Neural crest cell (in vitro differentiated cells): ENCODE measurements around the gene CA5A. TPM values are rescaled to one million over a fixed set of nuclear protein-coding genes. Genes with fewer than 3 reads are reported as not detected.

Source experiments
- DNase-seq: peaks from one replicate; pipeline ENCODE4 v3.0.0; 2021; ENCODE audit warnings: low read depth, mixed read lengths, low spot score
- H3K27ac Mint-ChIP-seq: one replicate; pipeline ENCODE4 v1.8.0; 2021; ENCODE audit warnings: mild to moderate bottlenecking, mixed read lengths; ENCODE audit not compliant: unreplicated experiment
- H3K27me3 Mint-ChIP-seq: 2 replicates; pipeline ENCODE4 v1.8.0; 2021; ENCODE audit warnings: low read depth, mild to moderate bottlenecking, mixed read lengths
- H3K36me3 Mint-ChIP-seq: 2 replicates; pipeline ENCODE4 v1.8.0; 2021; ENCODE audit warnings: low read depth, mild to moderate bottlenecking, mixed read lengths
- H3K4me1 Mint-ChIP-seq: 2 replicates; pipeline ENCODE4 v1.8.0; 2021; ENCODE audit warnings: mixed read lengths
- H3K4me3 Mint-ChIP-seq: one replicate; pipeline ENCODE4 v1.8.0; 2021; ENCODE audit warnings: mild to moderate bottlenecking, mixed read lengths
- H3K9me3 Mint-ChIP-seq: 2 replicates; pipeline ENCODE4 v1.8.0; 2021; ENCODE audit warnings: mixed read lengths
- CTCF ChIP-seq: fragments of 200-600 bp; sonication (generic); conservative IDR thresholded peaks from 2 replicates; pipeline ENCODE4 v1.5.0; 2021; ENCODE audit warnings: antibody characterized with exemption, mild to moderate bottlenecking
- total RNA-seq: library from RNA; stranded (reverse); gene quantifications from 2 replicates; pipeline ENCODE4 v1.2.1, GENCODE V29; 2021

Gene CA5A
- total RNA-seq, 1 donor from 2014 or later = not detected

DNA sequence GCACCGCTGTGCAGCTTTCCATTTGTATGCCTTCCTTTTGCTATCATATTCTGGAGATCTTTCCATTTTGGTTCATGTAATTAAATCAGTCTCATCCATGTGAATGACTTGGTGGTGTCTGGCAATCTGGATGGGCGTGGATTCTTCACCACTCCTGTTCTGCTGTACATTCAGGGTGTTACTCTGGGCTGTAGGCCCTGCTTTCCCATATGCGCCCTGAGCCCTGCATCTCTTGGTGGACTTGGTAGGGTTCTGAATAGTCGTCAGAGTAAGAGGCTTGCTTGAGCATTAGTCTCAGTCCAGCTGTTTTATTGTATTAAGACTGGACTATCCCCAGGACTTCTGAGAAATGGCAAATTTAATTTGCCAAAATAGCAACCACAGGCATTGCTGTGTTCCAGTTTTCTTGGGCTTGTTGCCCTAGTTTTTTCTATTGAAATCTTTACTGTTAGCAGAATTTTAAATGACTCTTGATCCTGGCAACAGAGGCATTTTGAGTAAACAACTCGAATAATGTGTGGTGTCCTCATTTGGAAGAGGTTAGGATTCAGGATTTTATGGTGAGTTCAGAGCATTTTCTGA is 29.8 kb upstream of the CA5A start:
- Mint-ChIP-seq H3K27ac (no peak overlapping the region), H3K4me3 (no peak overlapping the region), H3K9me3 (peaks cover 2% of the 10 kb centered on the region), H3K36me3 (peaks cover 6% of the 10 kb centered on the region), H3K4me1 (peaks cover 35% of the 10 kb centered on the region), H3K27me3 (no peaks in the 10 kb centered on the region)
- no peak for DNase-seq
- no peak for TF ChIP-seq CTCF

GRCh38 chr16:87965417-87965816 is 29.1 kb upstream of the CA5A start:
- Mint-ChIP-seq H3K27me3 (no peaks in the 10 kb centered on the region), H3K9me3 (no peaks in the 10 kb centered on the region), H3K27ac (no peak overlapping the region), H3K4me1 (peaks cover 35% of the 10 kb centered on the region), H3K4me3 (no peak overlapping the region), H3K36me3 (peaks cover 2% of the 10 kb centered on the region)
- no peak for TF ChIP-seq CTCF
- DNase-seq = no peak

GRCh38 chr16:87964049-87964659 is 27.8 kb upstream of the CA5A start:
- no peak for DNase-seq
- peak overlapping the region; percentile 89 for H3K27ac Mint-ChIP-seq
- H3K4me3 Mint-ChIP-seq = no peak overlapping the region

GRCh38 chr16:87963400-87963799 is 27.1 kb upstream of the CA5A start:
- DNase-seq = no peak
- H3K27me3 Mint-ChIP-seq = no peaks in the 10 kb centered on the region
- H3K4me3 Mint-ChIP-seq = no peak overlapping the region
- peaks cover 27% of the 10 kb centered on the region for H3K4me1 Mint-ChIP-seq
- no peaks in the 10 kb centered on the region for H3K9me3 Mint-ChIP-seq
- no peaks in the 10 kb centered on the region for H3K36me3 Mint-ChIP-seq
- no peak for TF ChIP-seq CTCF
- H3K27ac Mint-ChIP-seq = no peak overlapping the region

More at GRCh38 chr16:87964049-87964659, 27.8 kb upstream of the CA5A start:
- H3K9me3 Mint-ChIP-seq = no peaks in the 10 kb centered on the region
- H3K36me3 Mint-ChIP-seq = peaks cover 1% of the 10 kb centered on the region
- peaks cover 34% of the 10 kb centered on the region for H3K4me1 Mint-ChIP-seq
- no peaks in the 10 kb centered on the region for H3K27me3 Mint-ChIP-seq
- no peak for TF ChIP-seq CTCF

GRCh38 chr16:87961623-87962022 is 25.3 kb upstream of the CA5A start:
- H3K27me3 Mint-ChIP-seq = no peaks in the 10 kb centered on the region
- DNase-seq = no peak
- no peak overlapping the region for H3K4me3 Mint-ChIP-seq
- no peak for TF ChIP-seq CTCF
- H3K4me1 Mint-ChIP-seq = peaks cover 33% of the 10 kb centered on the region
- peak overlapping the region; percentile 4 for H3K27ac Mint-ChIP-seq
- H3K9me3 Mint-ChIP-seq = no peaks in the 10 kb centered on the region
- peaks cover 5% of the 10 kb centered on the region for H3K36me3 Mint-ChIP-seq
